HG03159 (cell line): Measurements from ENCODE around the gene CLIC5.
A peak's percentile ranks its signal among the peaks of the same experiment; 100 is the strongest.

Experiments used
- ATAC-seq: cut with Tn5 transposase; IDR thresholded peaks from one replicate; pipeline ENCODE4 v1.9.1; 2021; ENCODE audit warnings: mild to moderate bottlenecking, moderate library complexity; ENCODE audit not compliant: unreplicated experiment

CLIC5 gene

GRCh38 chr6:46015119-46015968 lies at the start of gene CLIC5:
TSS of gene CLIC5 (minus strand) at chr6:46015860. CDS start at chr6:46015542, 318 bp downstream.
- ATAC-seq, result no peak

GRCh38 chr6:46062991-46063390 lies 47.3 kb upstream of the CLIC5 start:
- ATAC-seq, result no peak

- ATAC-seq, result no peak
These were observed 46.7 kb upstream of the CLIC5 start for GRCh38 chr6:46062312-46062711.

- ATAC-seq, result no peak
These were observed 45.8 kb upstream of the CLIC5 start for GRCh38 chr6:46061497-46061896.

GRCh38 chr6:46059608-46060007 lies 43.9 kb upstream of the CLIC5 start:
- no peak for ATAC-seq

- no peak for ATAC-seq
These were observed 43.3 kb upstream of the CLIC5 start for GRCh38 chr6:46058951-46059350.

GRCh38 chr6:46057792-46058191 lies 42.1 kb upstream of the CLIC5 start:
- ATAC-seq, result no peak

- no peak for ATAC-seq
These were observed 41.4 kb upstream of the CLIC5 start for GRCh38 chr6:46056906-46057529.

- ATAC-seq, result no peak
These were observed 38.9 kb upstream of the CLIC5 start for GRCh38 chr6:46054516-46054915.

GRCh38 chr6:46053039-46053933 lies 37.6 kb upstream of the CLIC5 start:
- no peak for ATAC-seq

- no peak for ATAC-seq
These were observed 36.8 kb upstream of the CLIC5 start for GRCh38 chr6:46052479-46052878.

- ATAC-seq, result no peak
These were observed 36.3 kb upstream of the CLIC5 start for GRCh38 chr6:46051962-46052361.

- no peak for ATAC-seq
These were observed 35.3 kb upstream of the CLIC5 start for GRCh38 chr6:46050845-46051405.

GRCh38 chr6:46048646-46049297 lies 33.1 kb upstream of the CLIC5 start:
- ATAC-seq, result no peak

GRCh38 chr6:46046558-46047174 lies 31.0 kb upstream of the CLIC5 start:
- no peak for ATAC-seq

- no peak for ATAC-seq
These were observed 29.4 kb upstream of the CLIC5 start for GRCh38 chr6:46044881-46045617.

GRCh38 chr6:46042355-46042999 lies 26.8 kb upstream of the CLIC5 start:
- peak; percentile 94 for ATAC-seq

GRCh38 chr6:46040288-46040687 lies 24.6 kb upstream of the CLIC5 start:
- ATAC-seq, result no peak

- ATAC-seq, result no peak
These were observed 24.0 kb upstream of the CLIC5 start for GRCh38 chr6:46039646-46040045.
